K562 (cell line): Measurements from ENCODE around the gene ITSN1. TPM values are rescaled to one million over a fixed set of nuclear protein-coding genes. Genes with fewer than 3 reads are reported as not detected.

ENCODE experiments used
- CBFB ChIP-seq: sonication (generic); formaldehyde crosslinking; IDR thresholded peaks from 2 replicates; pipeline ENCODE4 v1.4.0; 2020; ENCODE audit warnings: mild to moderate bottlenecking, missing genetic modification reagents
- ETV5 ChIP-seq: sonication (generic); formaldehyde crosslinking; IDR thresholded peaks from 2 replicates; pipeline ENCODE4 v1.4.0; 2020; ENCODE audit warnings: low read depth, mild to moderate bottlenecking, missing genetic modification reagents
- FIP1L1 ChIP-seq: fragments of 200-400 bp; formaldehyde crosslinking; IDR thresholded peaks from 2 replicates; pipeline ENCODE4 v1.6.1; 2018; ENCODE audit warnings: mild to moderate bottlenecking, low read depth, low read length; ENCODE audit not compliant: poor library complexity, severe bottlenecking
- FOXJ2 ChIP-seq: fragments of 200-800 bp; sonication (Bioruptor generic); IDR thresholded peaks from 2 replicates; pipeline ENCODE4 v1.6.1; 2016; ENCODE audit warnings: missing genetic modification characterization, missing compliant biosample characterization
- IFI16 ChIP-seq: fragments of 250-450 bp; sonication (Bioruptor Pico); IDR thresholded peaks from 2 replicates; pipeline ENCODE4 v2.1.2; 2022; ENCODE audit warnings: mild to moderate bottlenecking, inconsistent platforms
- ILK ChIP-seq: fragments of 450-650 bp; IDR thresholded peaks from 2 replicates; pipeline ENCODE4 v1.6.1; 2016; ENCODE audit warnings: missing genetic modification characterization, low read depth, mild to moderate bottlenecking, missing compliant biosample characterization, moderate library complexity, borderline replicate concordance
- KDM4B ChIP-seq, 2 experiments: fragments of 450-650 bp in 1 of 2; sonication (generic) in 1 of 2; IDR thresholded peaks; 2 replicates each; pipeline ENCODE4 v1.6.1; 2016 to 2017; ENCODE audit warnings: borderline replicate concordance in 2 of 2, antibody characterized with exemption in 1 of 2, low read depth in 1 of 2, mild to moderate bottlenecking in 1 of 2
- RBM39 ChIP-seq: fragments of 200-400 bp; formaldehyde crosslinking; optimal IDR thresholded peaks from 2 replicates; pipeline ENCODE3; 2018; ENCODE audit warnings: low read depth, low read length
- RNF2 ChIP-seq: sonication (generic); IDR thresholded peaks from 2 replicates; pipeline ENCODE4 v1.6.1; 2016
- SMAD1 ChIP-seq: fragments of 150-350 bp; IDR thresholded peaks from 2 replicates; pipeline ENCODE4 v1.6.1; 2014; ENCODE audit warnings: low read length, low read depth; ENCODE audit not compliant: partially characterized antibody
- SMAD2 ChIP-seq: fragments of 150-350 bp; IDR thresholded peaks from 2 replicates; pipeline ENCODE4 v1.6.1; 2014; ENCODE audit warnings: low read depth, mild to moderate bottlenecking, low read length
- TARDBP ChIP-seq: fragments of 450-650 bp; IDR thresholded peaks from 2 replicates; pipeline ENCODE4 v1.6.1; 2016
- TCF7L2 ChIP-seq: fragments of 150-350 bp; IDR thresholded peaks from 2 replicates; pipeline ENCODE4 v1.6.1; 2016; ENCODE audit warnings: low read depth, mild to moderate bottlenecking, low read length, moderate library complexity
- ZNF197 ChIP-seq: fragments of 200-800 bp; sonication (Bioruptor generic); IDR thresholded peaks from 2 replicates; pipeline ENCODE4 v1.6.1; 2016; ENCODE audit warnings: low read depth, missing genetic modification characterization, missing compliant biosample characterization
- ZNF311 ChIP-seq: fragments of 250-450 bp; sonication (Bioruptor Pico); IDR thresholded peaks from 2 replicates; pipeline ENCODE4 v1.4.0; 2020; ENCODE audit warnings: mild to moderate bottlenecking, moderate library complexity
- ZNF318 ChIP-seq, 2 experiments: fragments of 450-650 bp; IDR thresholded peaks; 2 replicates each; pipeline ENCODE4 v1.6.1; 2016; ENCODE audit warnings: mild to moderate bottlenecking in 2 of 2, borderline replicate concordance in 1 of 2, low read depth in 1 of 2, moderate library complexity in 1 of 2
- ZNF655 ChIP-seq: fragments of 250-450 bp; sonication (Bioruptor Pico); IDR thresholded peaks from 2 replicates; pipeline ENCODE4 v1.5.0; 2021
- ZZZ3 ChIP-seq: fragments of 450-650 bp; IDR thresholded peaks from 2 replicates; pipeline ENCODE4 v1.6.1; 2016; ENCODE audit warnings: antibody characterized with exemption, mild to moderate bottlenecking, moderate library complexity
- polyA plus RNA-seq, 8 experiments: library from polyadenylated mRNA; depleted of rRNA in 4 of 8; stranded (reverse) in 5 of 8; unstranded in 3 of 8; fragments of >200 nt; fragmentation: Nextera tagmentation in 2 of 8; fragmentation: Illumina TruSeq in 1 of 8; extraction: Ambion mirVana in 2 of 8; extraction: Trizol in 1 of 8; gene quantifications; 2 replicates each; pipeline versions ENCODE4 v1.2.1 to v1.2.3, GENCODE V29; 2011 to 2014; ENCODE audit warnings: inconsistent platforms in 1 of 8, missing spikeins in 1 of 8
- total RNA-seq, 7 experiments: library from RNA; depleted of rRNA in 6 of 7; stranded (reverse); fragments of >200 nt in 6 of 7; fragmentation: Illumina TruSeq in 2 of 7; extraction: Trizol in 2 of 7; gene quantifications; 2 replicates each; pipeline versions ENCODE4 v1.2.1 to v1.2.3, GENCODE V29; 2011 to 2021; ENCODE audit warnings: low replicate concordance in 1 of 7

Gene ITSN1
- total and polyA plus RNA-seq, 9 of the 15 experiments (the other 6 are each of a cell fraction or from before 2014, with no cell fraction given), result 1.1 to 12.6 (median 4.8) TPM

GRCh38 chr21:33751120-33751519 is 108.8 kb downstream of the ITSN1 start (continued):
- TF ChIP-seq ZNF318 (IDR thresholded peaks at IDR 0.05; ENCODE audit: borderline replicate concordance in 1 of 2, low read depth in 1 of 2), result no peak
- TF ChIP-seq FIP1L1, result no peak
- no peak for TF ChIP-seq RNF2
- no peak for TF ChIP-seq ETV5
- TF ChIP-seq KDM4B (IDR thresholded peaks at IDR 0.05; ENCODE audit: borderline replicate concordance in 2 of 2, low read depth in 1 of 2), result no peak
- no peak for TF ChIP-seq SMAD1
- TF ChIP-seq ZNF311 (CRISPR knock-in tag), result no peak
- no peak for TF ChIP-seq RBM39
- no peak for TF ChIP-seq CBFB (CRISPR knock-in tag)
- TF ChIP-seq ZNF655 (CRISPR knock-in tag), result no peak
- no peak for TF ChIP-seq IFI16 (CRISPR knock-in tag)
- no peak for TF ChIP-seq FOXJ2
- no peak for TF ChIP-seq TCF7L2
- no peak for TF ChIP-seq ZZZ3
- no peak for TF ChIP-seq ZNF197 (CRISPR knock-in tag)
- no peak for TF ChIP-seq SMAD2
- no peak for TF ChIP-seq TARDBP
- TF ChIP-seq ILK (tag), result no peak
